Suppressor macrophage (primary cell): ENCODE measurements around the gene PHACTR3.

Experiments used
- DNase-seq, 4 experiments: peaks; one replicate each; pipeline ENCODE4 v3.0.0-alpha.2; 2020 to 2022

PHACTR3 gene

GRCh38 chr20:59780494-59781185, 176.3 kb downstream of the PHACTR3 start:
- DNase-seq, result no peak

- DNase-seq, result no peak
Measured at GRCh38 chr20:59781226-59781625, 176.9 kb downstream of the PHACTR3 start.

- peak; percentile 54 to 69 (median 60) for DNase-seq
Measured at GRCh38 chr20:59782986-59783640, 178.8 kb downstream of the PHACTR3 start.

- no peak for DNase-seq
Measured at GRCh38 chr20:59783641-59784010, 179.3 kb downstream of the PHACTR3 start.

- no peak for DNase-seq
Measured at GRCh38 chr20:59784365-59784764, 180.0 kb downstream of the PHACTR3 start.

GRCh38 chr20:59784791-59785668, 180.7 kb downstream of the PHACTR3 start:
- DNase-seq, result no peak

- DNase-seq, result no peak
Measured at GRCh38 chr20:59785669-59785959, 181.3 kb downstream of the PHACTR3 start.

- no peak for DNase-seq
Measured at GRCh38 chr20:59785986-59786795, 181.9 kb downstream of the PHACTR3 start.

- peak; percentile 12 to 47 (median 36) for DNase-seq
Measured at GRCh38 chr20:59786801-59787537, 182.6 kb downstream of the PHACTR3 start.

- no peak for DNase-seq
Measured at GRCh38 chr20:59787538-59787890, 183.2 kb downstream of the PHACTR3 start.

- no peak for DNase-seq
Measured at GRCh38 chr20:59788196-59788735, 183.9 kb downstream of the PHACTR3 start.

GRCh38 chr20:59788811-59789397, 184.6 kb downstream of the PHACTR3 start:
- no peak for DNase-seq

- no peak for DNase-seq
Measured at GRCh38 chr20:59789686-59790085, 185.3 kb downstream of the PHACTR3 start.

GRCh38 chr20:59790346-59790745, 186.0 kb downstream of the PHACTR3 start:
- no peak for DNase-seq

GRCh38 chr20:59792300-59792699, 188.0 kb downstream of the PHACTR3 start:
- no peak for DNase-seq

GRCh38 chr20:59794555-59794954, 190.2 kb downstream of the PHACTR3 start:
- no peak for DNase-seq

GRCh38 chr20:59800309-59800708, 196.0 kb downstream of the PHACTR3 start:
- no peak for DNase-seq

GRCh38 chr20:59802018-59802417, 197.7 kb downstream of the PHACTR3 start:
- no peak for DNase-seq

- no peak for DNase-seq
Measured at GRCh38 chr20:59802471-59803221, 198.3 kb downstream of the PHACTR3 start.

GRCh38 chr20:59804347-59804746, 200.0 kb downstream of the PHACTR3 start:
- no peak for DNase-seq
